ENCODE results near the gene COPZ2.
A peak's percentile ranks its signal among the peaks of the same experiment; 100 is the strongest.

The COPZ2 gene

GRCh38 chr17:48011405-48012150 lies 26.0 kb downstream of the COPZ2 start:
- DNase-seq (ENCODE audit: low read depth, low spot score): no peak
- H3K4me3 ChIP-seq (ENCODE audit: low read depth, low read length): peak overlapping the region; percentile 54
- ChIA-PET CTCF (interaction anchor here (0.7 to 13.9 kb wide), 20 partner anchors 10 to 121 kb away, joined by 3 to 444 read pairs (median 4); partner anchors contain the start of genes CDK5RAP3, PNPO and PRR15L), POLR2A (interaction anchor here (0.7 to 1.0 kb wide), 2 partner anchors 9 to 17 kb away, joined by 3 read pairs; no protein-coding TSS in a partner anchor)
- TF ChIP-seq CTCF (IDR thresholded peaks at IDR 0.05; ENCODE audit: insufficient read depth, low read length, missing control alignments): peak; percentile 68

GRCh38 chr17:48010193-48010592 lies 27.4 kb downstream of the COPZ2 start:
- H3K4me3 ChIP-seq (ENCODE audit: low read depth, low read length): no peak overlapping the region
- ChIA-PET POLR2A (no interaction called here), CTCF (interaction anchor here (1.2 to 13.9 kb wide), 9 partner anchors 8 to 71 kb away, joined by 3 to 444 read pairs (median 23); partner anchors contain the start of genes CDK5RAP3, PNPO and PRR15L)
- no peak for TF ChIP-seq CTCF (IDR thresholded peaks at IDR 0.05; ENCODE audit: insufficient read depth, low read length, missing control alignments)
- DNase-seq (ENCODE audit: low read depth, low spot score): no peak

GRCh38 chr17:48006936-48007709 lies 30.5 kb downstream of the COPZ2 start:
- POLR2A ChIA-PET: no interaction called here
- CTCF ChIA-PET: interaction anchor here (0.8 to 12.5 kb wide), 8 partner anchors 9 to 74 kb away, joined by 3 to 121 read pairs (median 5); partner anchors contain the start of gene CDK5RAP3
- H3K4me3 ChIP-seq (ENCODE audit: low read depth, low read length): no peak overlapping the region
- no peak for TF ChIP-seq CTCF (IDR thresholded peaks at IDR 0.05; ENCODE audit: insufficient read depth, low read length, missing control alignments)
- no peak for DNase-seq (ENCODE audit: low read depth, low spot score)

- CTCF ChIA-PET: interaction anchor here (0.7 to 12.5 kb wide), 7 partner anchors 11 to 93 kb away, joined by 3 to 121 read pairs (median 9); partner anchors contain the start of gene CDK5RAP3
- TF ChIP-seq CTCF (IDR thresholded peaks at IDR 0.05; ENCODE audit: insufficient read depth, low read length, missing control alignments): no peak
- no peak for DNase-seq (ENCODE audit: low read depth, low spot score)
- no peak overlapping the region for H3K4me3 ChIP-seq (ENCODE audit: low read depth, low read length)
- POLR2A ChIA-PET: no interaction called here
These were observed 32.6 kb downstream of the COPZ2 start for GRCh38 chr17:48004983-48005382.

GRCh38 chr17:48003417-48004151 lies 34.0 kb downstream of the COPZ2 start:
- no peak overlapping the region for H3K4me3 ChIP-seq (ENCODE audit: low read depth, low read length)
- ChIA-PET CTCF (interaction anchor here (0.7 to 12.5 kb wide), 15 partner anchors 8 to 161 kb away, joined by 3 to 121 read pairs (median 4); partner anchors contain the start of gene CDK5RAP3), POLR2A (interaction anchor here (1.2 kb wide), 1 partner anchor 8 kb away, joined by 3 read pairs; no protein-coding TSS in a partner anchor)
- no peak for DNase-seq (ENCODE audit: low read depth, low spot score)
- TF ChIP-seq CTCF (IDR thresholded peaks at IDR 0.05; ENCODE audit: insufficient read depth, low read length, missing control alignments): no peak

Measured in AG04449 (cell line).